ENCODE data around the gene NDUFS5.
"Not testable (repeated sequence)": the region's sequence is repeated elsewhere in the genome, so short reads cannot be mapped to it uniquely, and the experiment has no call there.

NDUFS5 gene

GRCh38 chr1:39016604-39017171 lies 9.5 kb upstream of the NDUFS5 start:
- no peak for DNase-seq (ENCODE audit: low read depth)

- DNase-seq (ENCODE audit: low read depth), result no peak
Observed at GRCh38 chr1:39017266-39017665, 8.9 kb upstream of the NDUFS5 start.

- not testable (repeated sequence) for DNase-seq (ENCODE audit: low read depth)
Observed at GRCh38 chr1:39020494-39020893, 5.7 kb upstream of the NDUFS5 start.

- DNase-seq (ENCODE audit: low read depth), result no peak
Observed at GRCh38 chr1:39021426-39021825, 4.7 kb upstream of the NDUFS5 start.

- no peak for DNase-seq (ENCODE audit: low read depth)
Observed at GRCh38 chr1:39023140-39023539, 3.0 kb upstream of the NDUFS5 start.

- DNase-seq (ENCODE audit: low read depth), result no peak
Observed at GRCh38 chr1:39026866-39027507, 837 bp downstream of the NDUFS5 start.

- no peak for DNase-seq (ENCODE audit: low read depth)
Observed at GRCh38 chr1:39034114-39034654, 8.0 kb downstream of the NDUFS5 start.

- DNase-seq (ENCODE audit: low read depth), result no peak
Observed at GRCh38 chr1:39036678-39037077, 10.5 kb downstream of the NDUFS5 start.

GRCh38 chr1:39043513-39043912 lies 17.4 kb downstream of the NDUFS5 start:
- no peak for DNase-seq (ENCODE audit: low read depth)

- no peak for DNase-seq (ENCODE audit: low read depth)
Observed at GRCh38 chr1:39044762-39045161, 18.6 kb downstream of the NDUFS5 start.

GRCh38 chr1:39045231-39045630 lies 19.1 kb downstream of the NDUFS5 start:
- DNase-seq (ENCODE audit: low read depth), result no peak

GRCh38 chr1:39046613-39047210 lies 20.6 kb downstream of the NDUFS5 start:
- DNase-seq (ENCODE audit: low read depth), result no peak

GRCh38 chr1:39047374-39048229 lies 21.5 kb downstream of the NDUFS5 start:
- no peak for DNase-seq (ENCODE audit: low read depth)

GRCh38 chr1:39048745-39049370 lies 22.7 kb downstream of the NDUFS5 start:
- no peak for DNase-seq (ENCODE audit: low read depth)

- DNase-seq (ENCODE audit: low read depth), result no peak
Observed at GRCh38 chr1:39050001-39050400, 23.9 kb downstream of the NDUFS5 start.

GRCh38 chr1:39051193-39051850 lies 25.2 kb downstream of the NDUFS5 start:
- DNase-seq (ENCODE audit: low read depth), result not testable (repeated sequence)

GRCh38 chr1:39051956-39052355 lies 25.8 kb downstream of the NDUFS5 start:
- no peak for DNase-seq (ENCODE audit: low read depth)

GRCh38 chr1:39055213-39055710 lies 29.1 kb downstream of the NDUFS5 start:
- DNase-seq (ENCODE audit: low read depth), result not testable (repeated sequence)

- not testable (repeated sequence) for DNase-seq (ENCODE audit: low read depth)
Observed at GRCh38 chr1:39061516-39061915, 35.4 kb downstream of the NDUFS5 start.

GRCh38 chr1:39061951-39062350 lies 35.8 kb downstream of the NDUFS5 start:
- no peak for DNase-seq (ENCODE audit: low read depth)

GRCh38 chr1:39063191-39063590 lies 37.0 kb downstream of the NDUFS5 start:
- DNase-seq (ENCODE audit: low read depth), result no peak

All from stimulated activated CD4-positive, alpha-beta T cell treated with anti-CD3 and anti-CD28 coated beads, Interleukin-2, amount 100 ng/mL, for 4 hours (primary cell).